Fibroblast of skin of right biceps (primary cell): ENCODE data around the gene GSPT1.
A peak's percentile ranks its signal among the peaks of the same experiment; 100 is the strongest.

ENCODE experiments used
- DNase-seq: peaks from one replicate; pipeline ENCODE4 v3.0.0-alpha.2; 2013

The GSPT1 gene

DNA sequence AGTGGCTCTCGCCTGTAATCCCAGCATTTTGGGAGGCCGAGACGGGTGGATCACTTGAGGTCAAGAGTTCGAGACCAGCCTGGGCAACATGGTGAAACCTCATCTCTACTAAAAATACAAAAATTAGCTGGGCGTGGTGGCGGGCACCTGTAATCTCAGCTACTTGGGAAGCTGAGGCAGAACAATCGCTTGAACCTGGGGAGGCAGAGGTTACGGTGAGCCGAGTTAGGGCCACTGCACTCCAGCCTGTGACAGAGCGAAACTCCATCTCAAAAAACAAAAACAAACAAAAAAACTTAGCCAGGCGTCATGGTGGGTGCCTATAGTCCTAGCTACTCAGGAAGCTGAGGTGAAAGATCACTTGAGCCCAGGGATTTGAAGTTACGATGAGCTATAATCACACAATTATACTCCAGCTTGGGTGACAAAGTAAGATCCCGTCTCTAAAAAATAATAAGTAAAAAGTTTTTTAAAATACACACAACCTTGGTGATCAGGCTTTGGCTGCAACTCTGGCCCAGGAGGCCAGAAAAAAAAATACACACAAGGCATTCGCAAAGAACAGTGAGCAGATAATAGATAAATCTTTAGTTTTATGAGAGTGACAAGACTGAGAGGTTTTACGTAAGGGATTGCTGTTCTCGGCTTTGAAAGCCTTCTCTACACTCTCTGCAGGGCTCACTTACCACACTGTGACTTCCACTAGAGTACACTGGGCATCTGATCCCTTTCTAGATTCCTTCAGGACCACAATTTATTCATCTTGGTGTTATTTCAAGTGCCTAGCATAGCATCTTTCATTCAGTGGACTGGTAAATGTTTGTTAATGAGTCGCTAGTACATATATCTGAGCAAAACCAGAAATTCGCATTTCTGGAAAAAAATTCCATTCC lies 5.9 kb downstream of the GSPT1 start:
- peak; percentile 71 for DNase-seq

DNA sequence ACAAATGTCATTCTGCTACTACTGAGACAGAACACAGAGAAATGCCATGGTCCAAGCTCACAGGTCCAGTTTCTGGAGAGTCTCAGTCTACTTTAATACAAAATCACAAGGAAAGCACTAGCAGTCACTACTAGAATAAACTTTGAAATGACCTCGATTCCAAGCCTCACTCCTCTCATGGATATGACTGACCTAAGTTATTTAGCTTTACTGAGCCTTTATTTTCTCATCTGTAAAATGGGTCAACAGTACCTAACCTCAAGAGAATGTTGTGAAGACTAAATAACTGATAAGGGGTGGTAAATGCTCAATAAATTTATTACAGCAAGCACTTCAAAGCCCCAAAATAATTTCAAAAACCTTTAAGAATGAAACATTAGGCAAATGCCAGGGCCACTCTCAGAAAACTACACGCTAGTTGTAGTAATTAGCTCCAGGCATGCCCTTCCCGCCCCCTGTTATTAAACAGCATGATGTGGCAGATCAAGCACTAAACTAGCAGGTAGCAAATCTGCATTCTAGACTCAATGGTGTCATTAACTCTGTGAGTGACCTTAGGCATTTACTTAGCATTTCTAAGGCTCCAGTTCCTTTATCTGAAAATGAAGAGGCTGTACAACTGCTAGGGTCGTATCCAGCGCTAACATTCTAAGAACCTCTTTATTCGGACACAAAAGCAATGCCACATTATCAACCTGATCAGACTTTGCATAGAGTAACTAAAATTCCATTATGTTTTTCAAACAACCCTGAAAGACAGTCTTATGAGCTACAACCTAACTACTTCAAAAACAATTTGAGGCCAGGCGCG lies 8.4 kb downstream of the GSPT1 start:
- no peak for DNase-seq

DNA sequence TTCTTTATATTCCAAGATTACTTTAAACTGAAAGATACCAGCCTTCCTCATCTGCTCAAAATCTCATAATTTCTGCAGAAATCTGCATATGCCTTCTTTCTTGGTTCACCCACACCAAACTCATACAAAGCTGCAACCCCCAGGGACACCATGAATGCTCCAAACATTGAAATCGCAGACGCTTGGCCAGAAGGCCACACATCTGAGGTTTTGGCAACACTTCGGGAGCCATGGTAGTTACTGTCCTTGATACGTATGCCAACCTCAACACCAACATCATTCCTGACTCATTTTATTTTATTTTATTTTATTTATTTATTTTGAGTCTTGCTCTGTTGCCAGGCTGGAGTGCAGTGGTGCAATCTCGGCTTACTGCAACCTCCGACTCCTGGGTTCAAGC lies 11.8 kb downstream of the GSPT1 start:
- DNase-seq: no peak

DNA sequence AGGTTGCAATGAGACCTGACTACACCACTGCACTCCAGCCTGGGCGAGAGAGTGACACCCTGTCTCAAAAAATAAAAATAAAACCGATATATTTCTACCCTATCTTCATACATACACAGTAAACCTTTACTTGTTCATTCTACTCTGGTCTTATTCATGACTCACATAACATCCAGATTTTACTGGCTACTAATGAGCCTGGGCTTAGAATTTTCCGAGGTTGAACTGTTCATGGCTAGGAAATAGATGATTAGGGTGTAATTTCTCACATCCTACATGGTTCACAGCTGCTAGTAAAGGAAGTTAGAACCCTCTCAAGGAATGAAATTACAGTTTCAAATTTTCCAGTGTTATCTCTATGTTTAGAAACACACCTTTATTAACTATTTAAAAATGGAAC lies 14.7 kb downstream of the GSPT1 start:
- peak; percentile 34 for DNase-seq

DNA sequence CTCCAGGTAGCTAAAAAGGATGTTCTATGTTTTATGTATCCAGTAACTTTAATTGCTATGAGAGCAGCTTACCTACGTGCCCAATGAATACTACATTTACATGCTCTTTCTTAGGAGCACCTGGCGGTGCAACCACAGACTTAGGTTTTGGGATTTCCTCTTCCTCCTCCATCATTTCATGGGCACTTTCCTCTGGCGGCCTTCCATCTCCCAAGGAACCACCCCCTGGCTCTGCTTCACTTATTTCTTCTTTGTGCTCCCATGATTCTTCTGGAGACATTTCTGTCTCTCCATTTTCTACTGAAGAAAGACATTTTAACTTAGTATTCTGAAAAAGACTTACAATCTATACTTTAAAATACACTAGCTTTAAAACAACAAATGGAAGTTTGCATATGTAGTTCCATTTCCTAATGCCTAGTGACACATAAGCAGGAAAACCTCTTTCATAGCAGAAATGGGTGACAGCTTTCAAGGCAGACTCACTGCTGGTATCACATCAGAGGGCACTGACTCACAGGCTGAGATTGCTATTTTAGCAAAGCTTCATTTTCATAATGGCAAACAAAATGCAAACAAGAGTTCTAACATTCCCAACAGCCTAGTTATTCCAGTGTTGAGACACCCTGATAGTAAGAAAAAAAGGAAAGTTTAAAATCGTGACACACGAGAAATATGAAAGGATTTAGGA lies 19.1 kb downstream of the GSPT1 start:
- peak; percentile 74 for DNase-seq

DNA sequence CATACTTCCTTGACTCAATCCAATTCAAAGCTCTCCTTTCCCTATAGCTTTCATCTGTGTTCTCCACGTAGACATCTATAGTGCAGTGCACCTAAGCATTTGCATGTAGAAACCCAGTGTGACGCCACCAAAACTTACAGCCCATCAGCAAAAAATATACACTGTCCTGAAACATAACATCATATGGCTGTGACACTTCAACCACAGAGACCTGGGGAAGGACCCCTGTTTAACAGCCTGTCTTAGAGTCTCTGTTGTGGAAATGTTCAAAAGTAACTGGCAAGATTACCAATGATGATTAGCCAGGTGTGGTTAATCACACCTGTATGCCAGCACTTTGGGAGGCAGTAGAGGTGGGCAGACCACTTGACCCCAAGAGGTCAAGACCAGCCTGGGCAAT lies 22.2 kb downstream of the GSPT1 start:
- no peak for DNase-seq

DNA sequence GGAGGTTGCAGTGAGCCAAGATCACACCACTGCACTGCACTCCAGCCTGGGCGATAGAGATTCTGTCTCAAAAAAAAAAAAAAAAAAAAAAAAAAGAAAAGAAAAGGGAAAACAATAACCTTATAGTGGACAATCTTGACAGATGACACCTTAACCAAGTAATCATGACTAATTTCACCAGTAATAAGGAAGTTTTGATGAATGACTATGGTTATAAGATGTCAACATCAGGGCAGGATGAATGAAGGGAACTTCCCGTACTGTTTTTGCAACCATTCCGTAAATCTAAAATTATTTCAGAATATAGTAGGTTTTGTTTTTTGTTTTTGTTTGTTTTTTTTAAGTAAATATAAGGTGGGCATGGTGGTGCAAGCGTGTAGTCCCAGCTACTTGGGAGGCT lies 23.0 kb downstream of the GSPT1 start:
- no peak for DNase-seq

DNA sequence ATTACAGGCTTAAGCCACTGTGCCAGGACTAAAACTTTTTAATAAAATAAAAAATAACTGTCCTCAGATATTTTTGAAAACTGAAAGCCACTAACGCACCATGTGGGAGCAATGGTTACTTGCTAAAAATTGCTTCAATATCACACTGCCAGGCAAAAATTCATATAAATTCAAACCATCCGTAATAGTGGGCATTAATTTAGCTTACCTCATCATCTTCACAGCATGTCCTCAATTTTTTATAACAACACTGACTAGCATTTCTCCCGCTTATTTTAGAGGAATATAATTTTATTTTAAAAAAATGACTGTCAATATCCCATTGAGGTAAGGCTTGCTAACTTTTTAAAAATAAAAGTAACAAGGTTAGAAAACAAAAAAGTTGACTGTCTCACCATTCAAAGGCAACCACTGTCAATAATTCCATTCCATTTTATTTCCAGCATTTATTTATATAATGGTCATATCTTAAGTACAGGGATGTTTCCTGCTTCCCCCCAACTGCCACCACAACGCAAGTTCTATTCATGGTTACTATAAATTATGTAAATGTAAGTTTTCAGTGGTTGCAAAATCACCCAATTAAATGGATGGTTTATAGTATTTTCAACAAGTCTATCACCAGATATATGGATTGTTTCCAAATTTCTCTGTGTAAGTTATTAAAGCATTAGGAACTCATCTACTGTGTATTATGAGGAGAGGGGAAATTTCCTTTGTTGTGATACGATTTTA lies 25.4 kb downstream of the GSPT1 start:
- DNase-seq: no peak

DNA sequence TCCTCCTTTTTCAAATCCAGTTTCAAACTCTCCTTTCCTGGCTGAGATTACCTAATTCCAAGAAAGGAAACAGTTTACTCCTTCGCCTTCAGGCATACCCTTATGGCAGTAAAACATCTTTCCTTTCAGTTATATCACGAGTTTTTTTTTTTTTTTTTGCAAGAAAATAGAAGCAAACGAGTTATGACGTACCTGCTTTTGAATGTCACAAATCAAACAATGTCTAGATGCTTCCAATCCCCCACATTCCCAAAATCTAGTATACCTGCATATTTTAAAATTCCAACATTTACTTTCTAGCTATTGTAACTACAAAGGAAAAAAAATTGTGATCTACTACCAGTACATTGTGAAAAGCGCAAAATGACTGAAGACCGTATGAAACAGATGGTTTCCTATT lies 28.9 kb downstream of the GSPT1 start:
- DNase-seq: no peak

DNA sequence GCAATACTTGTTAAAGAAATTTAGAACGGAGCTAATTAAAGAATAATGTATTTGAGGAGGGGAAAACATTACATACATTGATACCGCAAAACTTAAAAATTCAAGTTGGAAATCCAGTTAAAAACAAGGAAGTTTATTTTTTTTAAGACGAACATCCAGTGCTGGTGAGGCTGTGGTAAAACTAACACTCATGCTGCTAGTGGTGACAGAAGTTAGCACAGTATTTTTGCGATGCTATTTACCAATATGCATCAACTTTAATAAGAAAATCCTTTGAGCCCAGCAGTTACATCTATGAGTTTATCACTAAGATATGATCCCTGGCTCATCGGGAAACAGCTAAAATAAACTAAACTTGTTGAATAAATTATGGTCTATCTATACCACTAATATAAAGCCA lies 31.7 kb downstream of the GSPT1 start:
- DNase-seq: no peak

DNA sequence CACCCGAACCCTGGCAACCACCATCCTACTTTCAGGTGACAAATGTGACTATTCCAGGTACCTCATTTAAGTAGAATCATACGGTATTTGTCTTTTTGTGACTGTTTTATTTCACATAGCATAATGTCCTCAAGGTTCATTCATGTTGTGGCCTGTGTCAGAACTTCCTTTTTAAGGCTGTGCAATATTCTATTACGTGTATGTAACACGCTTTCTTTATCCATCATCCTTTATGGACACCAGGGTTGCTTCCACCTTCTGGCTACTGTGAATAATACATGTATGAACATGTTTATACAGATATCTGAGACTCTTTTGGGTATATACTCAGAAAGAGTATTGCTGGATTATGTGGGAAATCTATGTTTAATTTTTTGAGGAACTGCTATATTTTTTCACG lies 35.7 kb downstream of the GSPT1 start:
- no peak for DNase-seq

DNA sequence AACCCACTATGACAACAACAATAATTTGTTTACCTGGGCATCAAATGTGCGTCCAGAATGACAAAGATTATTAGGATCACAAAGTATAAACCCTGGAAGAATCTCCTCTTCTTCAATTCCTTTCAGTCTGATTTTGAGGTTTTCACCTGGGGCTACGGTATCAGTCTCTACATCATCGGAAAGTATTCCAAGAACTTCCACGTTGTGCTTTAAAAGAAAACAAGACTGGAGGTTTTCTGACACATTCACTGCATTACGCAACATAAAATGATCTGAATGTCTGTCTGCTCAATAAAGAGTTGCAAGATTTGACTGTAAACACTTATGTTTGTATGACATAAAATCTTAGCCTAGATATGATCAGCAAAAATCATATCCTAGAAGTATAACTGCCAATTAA lies 38.4 kb downstream of the GSPT1 start:
- peak; percentile 25 for DNase-seq

DNA sequence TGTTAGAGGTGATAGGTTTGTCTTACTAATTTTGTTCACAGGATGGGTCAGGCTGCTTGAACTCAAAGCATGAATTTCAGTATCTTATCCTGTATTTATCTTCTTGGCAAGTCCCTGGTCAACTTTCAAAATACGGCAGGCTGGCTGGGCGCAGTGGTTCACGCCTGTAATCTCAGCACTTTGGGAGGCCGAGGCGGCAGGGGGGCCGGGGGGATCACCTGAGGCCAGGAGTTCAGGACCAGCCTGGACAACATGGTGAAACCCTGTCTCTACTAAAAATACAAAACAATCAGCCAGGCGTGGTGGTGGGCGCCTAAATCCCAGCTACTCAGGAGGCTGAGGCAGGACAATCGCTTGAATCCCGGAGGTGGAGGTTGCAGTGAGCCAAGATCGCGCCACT lies 39.5 kb downstream of the GSPT1 start:
- DNase-seq: no peak

DNA sequence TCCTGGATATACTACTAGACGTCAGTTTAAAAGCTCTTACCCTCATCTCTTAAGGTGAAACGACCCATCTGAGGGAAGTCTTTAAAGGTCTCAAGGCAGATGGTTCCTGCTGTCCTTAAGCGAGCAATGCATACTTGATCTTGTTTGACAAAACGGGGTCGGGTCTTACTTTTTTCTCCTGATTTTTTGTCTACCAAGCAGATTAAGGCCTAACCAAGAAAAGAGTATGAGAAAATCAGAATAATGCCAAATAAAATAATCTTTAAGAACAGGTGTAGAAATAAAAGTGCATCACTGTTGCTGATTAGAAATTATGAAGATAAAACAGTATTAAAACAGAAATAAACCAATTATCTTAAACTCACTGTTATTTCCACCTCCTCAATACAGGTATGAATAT lies 40.0 kb downstream of the GSPT1 start:
- no peak for DNase-seq

DNA sequence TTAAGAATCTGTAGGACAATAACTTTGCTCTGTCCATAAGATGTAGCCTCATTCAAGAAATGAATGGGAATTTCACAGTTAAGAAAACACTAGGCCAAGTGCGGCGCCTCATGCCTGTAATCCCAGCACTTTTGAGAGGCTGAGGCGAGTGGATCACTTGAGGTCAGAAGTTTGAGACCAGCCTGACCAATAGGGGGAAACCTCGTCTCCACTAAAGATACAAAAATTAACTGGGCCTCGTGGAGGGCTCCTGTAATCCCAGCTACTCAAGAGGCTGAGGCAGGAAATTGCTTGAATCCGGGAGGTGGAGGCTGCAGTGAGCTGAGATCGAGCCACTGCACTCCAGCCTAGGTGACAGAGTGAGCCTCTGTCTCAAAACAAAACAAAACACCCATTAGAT lies 44.6 kb downstream of the GSPT1 start:
- DNase-seq: peak; percentile 41

DNA sequence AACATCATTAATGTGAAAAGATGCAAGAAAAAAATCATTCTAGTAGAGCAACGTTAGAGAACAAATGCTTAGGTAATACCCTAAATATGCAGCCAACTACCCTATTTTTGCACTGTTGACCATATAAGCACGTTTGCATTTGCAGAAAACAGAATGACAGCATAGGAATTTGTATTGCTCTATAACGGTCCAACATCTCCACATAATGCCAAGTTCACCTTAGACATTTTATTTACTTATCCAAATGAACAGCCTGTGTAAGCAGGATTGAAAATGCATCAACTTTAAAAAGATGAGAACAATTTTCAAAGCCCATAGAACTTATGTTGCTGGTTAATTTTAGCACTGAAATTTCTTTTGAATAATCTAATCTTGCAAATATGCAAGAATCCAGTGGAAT lies 45.4 kb downstream of the GSPT1 start:
- peak; percentile 36 for DNase-seq

DNA sequence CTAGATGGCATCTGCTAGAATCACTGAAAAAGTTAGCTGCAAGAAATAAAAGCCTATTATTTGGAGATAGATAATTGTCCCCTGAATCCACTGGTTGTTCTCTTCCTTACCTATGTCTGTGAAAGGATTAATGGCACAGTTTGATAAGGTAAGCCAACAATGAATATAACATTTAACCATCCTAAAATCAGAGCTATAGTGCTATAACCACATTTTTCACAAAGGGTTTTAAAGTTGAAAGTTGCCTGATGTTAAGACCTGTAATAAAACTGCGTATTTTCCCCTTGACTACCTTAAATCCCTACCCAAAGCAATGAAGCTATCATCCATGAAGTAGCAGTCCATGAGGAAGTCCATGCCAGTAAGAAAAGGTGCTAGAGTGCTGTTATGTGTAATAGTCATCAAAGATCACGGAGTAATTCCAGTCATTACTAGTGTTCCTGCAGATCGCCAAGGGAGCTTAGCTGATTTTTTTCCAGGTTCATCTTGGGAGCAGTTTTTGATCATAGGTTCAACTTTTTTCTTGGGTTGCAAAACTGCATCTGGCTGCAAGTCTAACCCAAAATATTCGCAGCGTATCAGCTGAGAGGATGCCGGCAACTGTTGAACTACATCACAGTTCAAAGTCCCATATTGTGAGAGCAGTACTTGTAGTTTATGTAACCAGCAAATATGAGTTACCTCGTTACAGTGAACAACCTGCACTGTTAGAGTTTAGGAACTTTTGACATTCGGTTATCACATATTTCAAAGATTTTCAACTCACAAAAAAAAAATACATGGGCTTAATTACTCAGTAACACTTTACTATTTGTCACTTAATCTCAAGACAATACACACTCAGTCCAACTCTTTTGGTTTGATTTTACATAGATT lies 46.2 kb downstream of the GSPT1 start:
- no peak for DNase-seq

DNA sequence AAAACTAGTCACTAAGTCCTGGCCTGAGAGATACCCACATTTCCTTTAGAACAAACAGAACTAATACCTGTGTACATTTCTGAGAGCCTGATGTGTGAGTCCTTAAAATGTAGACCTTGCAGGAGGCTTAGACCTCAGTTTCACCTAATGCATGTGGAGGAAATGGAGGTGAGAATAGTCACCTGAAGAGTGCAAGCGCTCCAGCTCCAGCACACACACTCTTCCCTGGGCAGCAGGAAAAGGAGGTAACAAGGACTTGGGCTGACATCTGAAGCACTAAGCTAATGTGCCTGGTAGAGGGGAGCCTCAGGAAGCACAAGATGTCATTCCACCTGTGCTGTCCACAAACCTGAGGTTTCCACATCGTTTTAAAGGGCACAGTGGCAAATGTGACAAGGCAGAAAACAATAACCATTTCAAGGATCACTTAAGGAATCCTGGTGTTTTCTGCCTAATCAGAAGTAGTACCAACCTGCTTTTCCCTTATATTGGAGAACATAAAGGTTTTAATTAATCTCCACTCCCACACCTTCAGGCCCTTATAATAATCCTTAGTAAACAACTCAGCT lies 47.3 kb downstream of the GSPT1 start:
- no peak for DNase-seq

DNA sequence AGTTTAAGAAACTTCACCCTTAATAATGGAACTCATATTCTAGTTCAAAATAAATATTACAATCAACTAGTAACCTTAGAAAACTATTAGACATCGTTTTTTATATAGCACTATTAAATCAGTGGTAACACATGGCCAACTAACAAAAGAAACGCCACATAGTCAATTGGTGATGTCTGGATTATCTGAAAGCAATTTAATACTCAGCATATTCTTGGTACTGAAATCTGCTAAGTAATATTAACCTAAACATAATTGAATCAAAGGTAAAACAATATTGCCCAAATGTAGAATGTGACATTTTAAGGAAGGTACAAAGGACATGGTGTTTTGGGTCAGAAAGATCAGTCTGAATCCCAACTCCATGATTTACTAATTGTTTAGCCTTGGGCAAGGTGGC lies 53.3 kb downstream of the GSPT1 start:
- no peak for DNase-seq

DNA sequence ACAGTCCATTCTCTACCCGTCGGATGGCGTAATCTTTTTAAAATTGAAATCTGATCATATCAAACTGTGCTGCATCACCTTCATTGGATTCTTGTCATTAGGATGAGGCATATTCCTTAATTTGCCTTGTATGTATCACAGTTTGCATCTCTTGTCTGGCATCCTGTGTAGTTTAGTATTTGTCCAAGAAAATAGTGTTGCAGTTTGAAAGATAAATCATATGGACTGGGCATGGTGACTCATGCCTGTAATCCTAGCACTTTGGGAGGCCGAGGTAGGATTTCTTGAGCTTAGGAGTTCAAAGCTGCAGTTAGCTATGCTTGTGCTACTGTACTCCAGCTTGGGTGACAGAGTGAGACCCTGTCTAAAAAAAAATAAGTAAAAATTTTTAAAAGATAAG lies 58.6 kb downstream of the GSPT1 start:
- peak; percentile 41 for DNase-seq

DNA sequence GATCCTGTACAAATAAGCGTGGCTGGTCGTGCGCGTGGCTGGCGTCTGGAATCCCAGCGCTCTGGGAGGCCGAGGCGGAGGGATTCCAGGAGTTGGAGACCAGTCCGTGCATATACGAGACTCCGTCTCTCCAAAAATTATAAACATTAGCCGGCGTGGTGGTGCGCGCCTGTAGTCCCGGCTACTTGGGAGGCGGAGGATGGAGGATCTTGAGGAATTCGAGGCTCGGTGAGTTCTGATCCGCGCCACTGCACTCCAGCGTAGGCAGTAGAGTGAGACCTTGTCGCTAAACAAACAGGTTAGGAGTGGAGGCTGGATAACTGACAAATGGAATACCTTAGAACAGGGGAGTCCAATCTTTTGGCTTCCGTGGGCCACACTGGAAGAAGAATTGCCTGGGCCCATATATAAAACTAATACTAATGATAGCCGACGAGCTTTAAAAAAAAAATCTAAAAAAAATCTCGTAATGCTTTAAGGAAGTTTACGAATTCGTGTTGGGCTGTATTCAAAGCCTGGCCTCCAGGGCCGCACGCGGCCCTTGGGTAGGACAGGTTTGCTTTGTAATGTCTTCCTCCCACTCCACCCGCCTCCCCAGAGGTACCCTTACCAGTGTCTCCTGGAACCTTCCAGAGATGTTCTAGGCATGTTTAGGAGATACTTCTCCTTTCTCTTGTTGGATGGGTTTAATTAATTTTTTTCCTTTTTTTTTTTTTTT lies 63.5 kb downstream of the GSPT1 start:
- peak; percentile 41 for DNase-seq
